Calu3 (cell line): ENCODE measurements around the gene CHRND. TPM values are rescaled to one million over a fixed set of nuclear protein-coding genes. Genes with fewer than 3 reads are reported as not detected.

Source experiments
- BruUV-seq: library from RNA; stranded (reverse); fragments of 400-500 nt; replicated peaks from 2 replicates; lab custom pipeline; 2021; lab: Mats Ljungman, UMichigan
- CTCF ChIA-PET: fragments of 300-600 bp; sonication (Branson Sonifier 250); formaldehyde crosslinking; loops from one replicate; lab custom pipeline; 2022; ENCODE audit warnings: antibody characterized with exemption; lab: Charles Lee
- DNase-seq: peaks from one replicate; pipeline ENCODE4 v3.0.0; 2022
- H3K27ac Mint-ChIP-seq: one replicate; pipeline ENCODE4 v1.8.0; 2022; ENCODE audit warnings: mixed read lengths; ENCODE audit not compliant: unreplicated experiment
- H3K27me3 Mint-ChIP-seq: one replicate; pipeline ENCODE4 v1.8.0; 2022; ENCODE audit warnings: mixed read lengths; ENCODE audit not compliant: unreplicated experiment
- H3K36me3 Mint-ChIP-seq: one replicate; pipeline ENCODE4 v1.8.0; 2022; ENCODE audit warnings: mild to moderate bottlenecking, moderate library complexity, mixed read lengths; ENCODE audit not compliant: insufficient read depth, unreplicated experiment
- H3K4me1 Mint-ChIP-seq: one replicate; pipeline ENCODE4 v1.8.0; 2022; ENCODE audit warnings: mild to moderate bottlenecking, low read depth, mixed read lengths; ENCODE audit not compliant: unreplicated experiment
- H3K4me3 Mint-ChIP-seq: one replicate; pipeline ENCODE4 v1.8.0; 2022; ENCODE audit warnings: mild to moderate bottlenecking, low read depth, moderate library complexity, mixed read lengths; ENCODE audit not compliant: unreplicated experiment
- H3K9me3 Mint-ChIP-seq: one replicate; pipeline ENCODE4 v1.8.0; 2022; ENCODE audit warnings: low read depth, mixed read lengths; ENCODE audit not compliant: unreplicated experiment
- intact Hi-C: fragments of 100-400 bp; cut with micrococcal nuclease; formaldehyde crosslinking; loops from one replicate; pipeline ENCODE4 v1.10.0; 2022; ENCODE audit not compliant: unreplicated experiment
- total RNA-seq: library from RNA; stranded (reverse); gene quantifications from 2 replicates; pipeline ENCODE4 v1.2.3, GENCODE V29; 2022
- TF ChIP-seq, protein P1 (sequence below): fragments of 200-600 bp; IDR thresholded peaks from one replicate; pipeline ENCODE4 v1.8.0; 2022; ENCODE audit warnings: antibody characterized with exemption; ENCODE audit not compliant: unreplicated experiment

CHRND gene
- total RNA-seq, 1 experiment from 2014 or later = not detected

DNA sequence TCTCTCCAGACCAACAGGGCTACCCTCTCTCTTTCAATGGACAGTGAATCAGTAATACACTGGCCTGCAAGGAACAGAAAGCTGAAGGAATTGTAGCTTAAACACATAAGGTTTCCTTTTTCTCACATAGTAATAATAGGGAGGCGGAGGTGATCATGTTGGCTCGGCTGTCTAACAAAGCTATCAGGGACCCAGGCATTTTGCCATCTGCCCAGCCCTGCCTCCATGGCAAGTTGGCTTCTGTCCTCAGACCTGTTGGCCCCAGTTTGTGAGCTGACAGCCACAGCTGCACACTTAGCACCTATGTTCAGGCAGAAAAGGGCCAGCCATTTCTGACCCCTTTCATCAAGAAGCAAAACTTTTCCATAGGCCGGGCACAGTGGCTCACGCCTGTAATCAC is 11.5 kb downstream of the CHRND start:
- Mint-ChIP-seq H3K27me3 (peaks cover 63% of the 10 kb centered on the region), H3K36me3 (peaks cover 12% of the 10 kb centered on the region), H3K27ac (no peak overlapping the region), H3K9me3 (no peaks in the 10 kb centered on the region), H3K4me1 (no peaks in the 10 kb centered on the region), H3K4me3 (no peak overlapping the region)
- DNase-seq = no peak
- CTCF ChIA-PET = no interaction called here
- TF ChIP-seq, protein P1, sequence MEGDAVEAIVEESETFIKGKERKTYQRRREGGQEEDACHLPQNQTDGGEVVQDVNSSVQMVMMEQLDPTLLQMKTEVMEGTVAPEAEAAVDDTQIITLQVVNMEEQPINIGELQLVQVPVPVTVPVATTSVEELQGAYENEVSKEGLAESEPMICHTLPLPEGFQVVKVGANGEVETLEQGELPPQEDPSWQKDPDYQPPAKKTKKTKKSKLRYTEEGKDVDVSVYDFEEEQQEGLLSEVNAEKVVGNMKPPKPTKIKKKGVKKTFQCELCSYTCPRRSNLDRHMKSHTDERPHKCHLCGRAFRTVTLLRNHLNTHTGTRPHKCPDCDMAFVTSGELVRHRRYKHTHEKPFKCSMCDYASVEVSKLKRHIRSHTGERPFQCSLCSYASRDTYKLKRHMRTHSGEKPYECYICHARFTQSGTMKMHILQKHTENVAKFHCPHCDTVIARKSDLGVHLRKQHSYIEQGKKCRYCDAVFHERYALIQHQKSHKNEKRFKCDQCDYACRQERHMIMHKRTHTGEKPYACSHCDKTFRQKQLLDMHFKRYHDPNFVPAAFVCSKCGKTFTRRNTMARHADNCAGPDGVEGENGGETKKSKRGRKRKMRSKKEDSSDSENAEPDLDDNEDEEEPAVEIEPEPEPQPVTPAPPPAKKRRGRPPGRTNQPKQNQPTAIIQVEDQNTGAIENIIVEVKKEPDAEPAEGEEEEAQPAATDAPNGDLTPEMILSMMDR = no peak
- BruUV-seq = no TSS peak
- intact Hi-C loops = no loop called here

DNA sequence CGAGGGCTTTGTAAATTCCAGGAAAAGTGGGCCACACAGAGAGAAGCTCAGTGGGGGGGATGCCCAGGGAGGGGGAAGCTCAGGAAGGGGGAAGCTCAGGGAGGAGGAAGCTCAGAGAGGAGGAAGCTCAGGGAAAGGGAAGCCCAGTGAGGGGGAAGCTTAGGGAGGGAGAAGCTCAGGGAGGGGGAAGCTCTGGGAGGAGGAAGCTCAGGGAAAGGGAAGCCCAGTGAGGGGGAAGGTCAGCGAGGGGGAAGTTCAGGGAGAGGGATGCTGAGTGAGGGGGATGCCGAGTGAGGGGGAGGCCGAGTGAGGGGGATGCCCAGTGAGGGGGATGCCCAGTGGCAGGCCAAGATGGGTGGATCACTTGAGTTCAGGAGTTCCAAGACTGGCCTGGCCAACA is 12.7 kb downstream of the CHRND start:
- no peak for DNase-seq
- no peaks in the 10 kb centered on the region for H3K9me3 Mint-ChIP-seq
- peaks cover 52% of the 10 kb centered on the region for H3K27me3 Mint-ChIP-seq
- TF ChIP-seq, protein P1 = no peak
- intact Hi-C loops = no loop called here
- no TSS peak for BruUV-seq
- no peak overlapping the region for H3K27ac Mint-ChIP-seq
- peaks cover 12% of the 10 kb centered on the region for H3K36me3 Mint-ChIP-seq
- CTCF ChIA-PET = interaction anchor here (0.6 to 0.9 kb wide), 3 partner anchors 54 to 1382 kb away, joined by 3 to 10 read pairs (median 3); no protein-coding TSS in a partner anchor
- H3K4me3 Mint-ChIP-seq = no peak overlapping the region
- no peaks in the 10 kb centered on the region for H3K4me1 Mint-ChIP-seq

DNA sequence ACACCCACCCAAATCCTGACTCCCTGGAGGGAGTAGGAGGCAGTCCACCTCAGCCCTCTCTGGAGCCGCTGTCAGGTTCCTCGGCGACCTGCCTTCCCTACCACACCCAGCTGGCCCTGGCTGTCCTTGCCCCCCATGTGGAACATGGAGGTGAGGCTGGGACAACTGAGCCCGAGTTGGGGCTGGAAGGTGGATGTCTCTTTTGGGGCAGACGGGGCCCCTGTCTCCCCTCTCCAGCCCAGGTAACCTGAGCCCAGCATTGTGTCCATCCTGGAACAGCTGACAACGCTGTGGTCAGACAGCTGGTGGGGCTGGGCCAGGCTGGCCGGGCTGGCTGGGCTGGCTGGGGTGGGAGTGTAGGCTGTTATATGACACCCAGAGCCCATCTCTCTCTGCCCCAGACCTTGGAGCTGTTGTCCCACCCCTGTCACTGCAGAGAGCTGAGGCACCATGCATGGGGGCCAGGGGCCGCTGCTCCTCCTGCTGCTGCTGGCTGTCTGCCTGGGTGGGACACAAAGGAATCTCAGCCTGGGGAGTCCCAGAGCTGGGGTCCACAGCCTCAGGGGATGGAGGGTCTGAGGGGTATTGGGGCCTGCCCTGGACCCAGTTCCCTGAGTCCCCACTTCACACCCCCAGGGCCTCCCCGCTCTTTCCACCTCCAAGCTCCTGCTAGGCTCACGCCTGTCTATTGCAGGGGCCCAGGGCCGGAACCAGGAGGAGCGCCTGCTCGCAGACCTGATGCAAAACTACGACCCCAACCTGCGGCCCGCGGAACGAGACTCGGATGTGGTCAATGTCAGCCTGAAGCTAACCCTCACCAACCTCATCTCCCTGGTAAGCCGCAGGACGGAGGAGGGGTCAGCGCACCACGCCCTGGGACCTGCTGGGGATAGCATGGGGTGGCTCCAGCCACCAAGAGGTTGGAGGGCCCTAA is 13.6 kb downstream of the CHRND start, which contains the start of gene CHRNG:
CHRNG (plus strand) TSS at position 395 of the 934 bp plus-strand sequence; CDS start at position 451, 56 bp downstream.
- CTCF ChIA-PET = interaction anchor here (0.6 kb wide), 1 partner anchor 318 kb away, joined by 12 read pairs; no protein-coding TSS in a partner anchor

DNA sequence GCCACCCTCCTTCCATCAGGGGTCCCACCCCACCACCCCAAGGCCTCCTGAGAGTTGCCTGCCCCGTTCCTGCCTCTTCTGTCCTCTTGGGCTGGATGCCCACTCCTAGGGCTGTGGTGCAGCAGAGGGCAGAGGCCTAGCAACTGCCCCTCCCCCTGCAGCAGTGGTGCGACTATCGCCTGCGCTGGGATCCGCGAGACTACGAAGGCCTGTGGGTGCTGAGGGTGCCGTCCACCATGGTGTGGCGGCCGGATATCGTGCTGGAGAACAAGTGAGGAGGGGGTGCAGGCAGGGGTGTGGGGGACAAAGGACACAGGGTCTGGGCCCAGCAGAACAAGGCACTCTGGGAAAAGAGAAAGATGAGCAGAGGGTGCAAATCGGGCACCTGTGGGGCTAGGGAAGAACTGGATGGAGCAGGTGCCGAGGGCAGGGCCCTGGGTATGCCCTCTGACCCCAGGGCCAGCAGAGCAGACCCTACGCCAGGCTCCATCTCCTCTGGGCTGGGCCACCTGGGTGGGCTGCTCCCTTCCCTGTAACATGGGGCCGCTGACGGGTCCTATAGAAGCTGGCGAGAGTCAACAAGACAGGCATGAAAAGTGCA is 14.6 kb downstream of the CHRND start:
- CTCF ChIA-PET = no interaction called here
- no peaks in the 10 kb centered on the region for H3K4me1 Mint-ChIP-seq
- no peak overlapping the region for H3K27ac Mint-ChIP-seq
- TF ChIP-seq, protein P1 = no peak
- intact Hi-C loops = no loop called here
- DNase-seq = no peak
- BruUV-seq = no TSS peak
- H3K9me3 Mint-ChIP-seq = no peaks in the 10 kb centered on the region
- H3K27me3 Mint-ChIP-seq = peaks cover 40% of the 10 kb centered on the region
- peaks cover 12% of the 10 kb centered on the region for H3K36me3 Mint-ChIP-seq
- no peak overlapping the region for H3K4me3 Mint-ChIP-seq

More for the DNA sequence above, 13.6 kb downstream of the CHRND start, which contains the start of gene CHRNG:
- no peak within 1 kb of the TSS for H3K27ac Mint-ChIP-seq
- no peaks in the 10 kb centered on the region for H3K9me3 Mint-ChIP-seq
- peaks cover 12% of the 10 kb centered on the region for H3K36me3 Mint-ChIP-seq
- intact Hi-C loops = no loop called here
- DNase-seq = no peak
- no peak within 1 kb of the TSS for H3K4me3 Mint-ChIP-seq
- H3K4me1 Mint-ChIP-seq = no peaks in the 10 kb centered on the region
- TF ChIP-seq, protein P1 = no peak
- H3K27me3 Mint-ChIP-seq = peaks cover 46% of the 10 kb centered on the region
- BruUV-seq = no TSS peak
